ENCODE results near the gene PBX3. TPM values are rescaled to one million over a fixed set of nuclear protein-coding genes. Genes with fewer than 3 reads are reported as not detected.

The PBX3 gene
- total and polyA plus RNA-seq, 9 of the 15 experiments (the other 6 are each of a cell fraction or from before 2014, with no cell fraction given): 0.14 to 5.8 (median 0.92) TPM

- TF ChIP-seq REST (IDR thresholded peaks at IDR 0.05; ENCODE audit: borderline replicate concordance) (peak; percentile 22; the same call in 1 of the 2 replicates), REST (CRISPR knock-in tag; IDR thresholded peaks at IDR 0.05; ENCODE audit: low read depth) (peak; percentile 49; the same call in 1 of the 2 replicates), PTRF (tag; IDR thresholded peaks at IDR 0.05) (no peak), HDAC6 (IDR thresholded peaks at IDR 0.05; ENCODE audit: low read depth, low read length) (no peak), ZNF354B (CRISPR knock-in tag; IDR thresholded peaks at IDR 0.05) (no peak), TRIM25 (IDR thresholded peaks at IDR 0.05; ENCODE audit: borderline replicate concordance) (no peak), SIX5 (IDR thresholded peaks at IDR 0.05; ENCODE audit: borderline replicate concordance in 1 of 2, insufficient read depth in 1 of 2, low read depth in 1 of 2, low read length in 2 of 2) (no peak), DLX4 (CRISPR knock-in tag; IDR thresholded peaks at IDR 0.05) (no peak), POLR2H (tag; IDR thresholded peaks at IDR 0.05; ENCODE audit: low read depth) (no peak), CBX2 (IDR thresholded peaks at IDR 0.05; ENCODE audit: insufficient read depth, low read length, poor library complexity, severe bottlenecking) (no peak), TSC22D4 (tag; IDR thresholded peaks at IDR 0.05) (no peak), HSF4 (CRISPR knock-in tag; IDR thresholded peaks at IDR 0.05; ENCODE audit: borderline replicate concordance) (no peak), FOXP4 (CRISPR knock-in tag; IDR thresholded peaks at IDR 0.05; ENCODE audit: borderline replicate concordance) (peak; percentile 83; the same call in 1 of the 2 replicates)
Observed at GRCh38 chr9:125746017-125746773, 978 bp upstream of the PBX3 start (continued).
